Right ventricle myocardium inferior (tissue), 1 donor: ENCODE results near the gene OSMR. TPM values are rescaled to one million over a fixed set of nuclear protein-coding genes. Genes with fewer than 3 reads are reported as not detected.
A peak's percentile ranks its signal among the peaks of the same experiment; 100 is the strongest.

Experiments
- ATAC-seq: fragments of 200-7000 bp; cut with Tn5 transposase; one replicate; pipeline ENCODE4 v1.9.1; 2020; ENCODE audit warnings: mild to moderate bottlenecking, moderate library complexity
- DNase-seq: peaks from one replicate; pipeline ENCODE4 v3.0.0; 2021; ENCODE audit errors: missing footprints
- intact Hi-C: fragments of 100-400 bp; cut with DNase I; formaldehyde crosslinking; loops from one replicate; pipeline ENCODE4 v1.11.0; 2022
- total RNA-seq: library from RNA; stranded (reverse); fragmentation: NEBNext Ultra II Directional; extraction: Animal tissue kit (Norgen Biotek cat#: 25700); gene quantifications from one replicate; pipeline ENCODE4 v1.2.1, GENCODE V29; 2021
- donor health status: DM: no; HTN: yes; CAD: no; lungs with severe emphysema.

Gene OSMR
- total RNA-seq, 1 donor from 2014 or later: 14.1 TPM

GRCh38 chr5:38905516-38905915 is 59.7 kb downstream of the OSMR start:
- intact Hi-C loops: no loop called here
- ATAC-seq (no peak), DNase-seq (no peak)

GRCh38 chr5:38906503-38906902 is 60.7 kb downstream of the OSMR start:
- DNase-seq (no peak), ATAC-seq (no peak)
- intact Hi-C loops: no loop called here

DNA sequence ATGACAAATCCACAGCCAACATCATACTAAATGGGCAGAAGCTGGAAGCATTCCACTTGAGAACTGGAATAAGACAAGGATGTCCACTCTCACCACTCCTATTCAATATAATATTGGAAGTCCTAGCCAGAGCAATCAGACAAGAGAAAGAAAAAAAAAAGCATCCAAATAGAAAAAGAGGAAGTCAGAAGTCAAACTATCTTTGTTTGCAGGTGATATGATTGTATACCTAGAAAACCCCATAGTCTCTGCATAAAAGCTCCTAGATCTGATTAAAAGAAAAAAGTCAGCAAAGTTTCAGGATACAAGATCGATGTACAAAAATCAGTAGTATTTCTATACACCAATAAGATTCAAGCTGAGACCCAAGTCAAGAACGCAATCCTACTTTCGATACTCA is 66.1 kb downstream of the OSMR start:
- no peak for DNase-seq
- intact Hi-C loops: no loop called here
- no peak for ATAC-seq

DNA sequence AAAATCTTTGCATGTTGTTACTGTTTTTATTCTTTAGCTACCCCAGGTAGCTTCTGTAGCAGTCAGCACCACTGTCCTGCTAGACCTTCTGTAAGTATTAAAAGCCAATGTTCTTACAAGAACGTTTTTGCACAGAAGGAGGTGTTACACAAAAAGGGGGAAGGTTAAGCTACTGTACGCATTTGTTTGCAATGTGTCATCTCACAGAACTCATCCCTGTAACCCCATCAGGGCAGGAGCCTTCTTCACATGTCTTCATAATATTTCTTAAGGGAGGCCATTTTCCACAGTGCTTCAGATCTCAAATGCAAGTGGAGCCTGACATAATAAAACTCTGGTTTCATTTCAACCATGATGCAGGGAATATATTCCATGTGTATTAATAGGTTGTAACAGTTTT is 67.9 kb downstream of the OSMR start:
- DNase-seq: no peak
- no peak for ATAC-seq
- intact Hi-C loops: no loop called here

GRCh38 chr5:38916802-38917201 is 71.0 kb downstream of the OSMR start:
- intact Hi-C loops: no loop called here
- no peak for DNase-seq
- ATAC-seq: no peak

DNA sequence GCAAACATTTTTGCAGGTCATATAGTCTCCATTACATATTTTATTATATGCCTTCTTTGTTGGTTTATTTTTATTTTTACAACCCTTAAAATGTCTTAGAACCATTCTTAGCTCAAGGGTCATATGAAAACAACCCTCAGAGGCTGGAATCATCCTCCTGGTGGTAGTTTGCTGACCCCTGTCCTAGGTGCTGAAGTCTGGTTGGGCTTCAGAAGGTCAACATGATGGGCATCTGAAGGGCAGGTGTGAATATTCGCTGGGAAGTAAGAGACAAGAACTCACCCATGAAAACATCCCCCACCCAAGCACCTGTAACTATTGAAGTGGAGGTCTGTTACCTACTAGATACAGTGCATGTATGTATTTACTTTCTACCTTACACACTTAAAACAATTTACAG is 75.4 kb downstream of the OSMR start:
- no peak for DNase-seq
- no peak for ATAC-seq
- intact Hi-C loops: loop anchor here (5.0 kb wide), 2 partner anchors 74 to 89 kb away; partner anchors contain the start of gene OSMR

- DNase-seq: no peak
- ATAC-seq: no peak
- intact Hi-C loops: loop anchor here (5.0 kb wide), 2 partner anchors 75 to 90 kb away; partner anchors contain the start of gene OSMR
These were observed 76.4 kb downstream of the OSMR start for GRCh38 chr5:38922199-38922598.

DNA sequence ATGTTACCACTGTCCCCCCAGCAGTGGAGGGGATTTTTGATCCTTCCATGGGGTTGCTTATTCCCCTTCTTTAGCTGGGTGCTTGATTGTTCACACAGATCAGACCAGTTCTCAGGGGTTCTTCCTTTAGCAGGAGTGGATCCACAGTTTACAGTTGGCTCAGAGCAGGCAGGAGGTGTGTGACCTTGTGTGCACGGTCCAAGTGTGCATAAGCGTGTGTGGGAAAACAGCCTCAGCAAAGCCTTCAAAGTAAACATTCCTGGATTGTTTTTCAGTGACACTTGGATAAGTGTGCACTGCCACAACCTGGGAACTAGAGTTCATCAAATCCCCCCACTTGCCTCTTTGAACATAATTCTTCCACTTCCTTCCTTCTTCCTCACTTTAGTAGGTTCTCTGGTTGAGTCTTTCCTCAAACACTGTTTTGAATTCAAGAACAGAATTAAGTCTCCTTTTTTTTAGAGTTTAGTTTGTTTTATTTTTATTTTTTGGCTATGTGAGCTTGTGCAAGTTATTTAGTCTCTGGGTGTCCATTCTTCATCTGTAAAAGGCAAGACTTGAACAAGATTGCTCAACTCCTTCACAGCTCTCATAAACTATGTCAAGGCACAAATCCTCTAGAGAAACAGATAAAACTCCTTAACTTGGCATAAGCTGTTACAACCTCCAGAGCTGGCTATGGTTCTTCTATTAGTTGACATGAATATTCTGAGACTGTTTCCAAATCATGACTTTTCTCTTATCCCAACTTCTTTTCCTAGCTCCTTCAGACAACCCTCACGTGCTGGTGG is 78.0 kb downstream of the OSMR start:
- intact Hi-C loops: loop anchor here (5.0 kb wide), 2 partner anchors 77 to 92 kb away; partner anchors contain the start of gene OSMR
- DNase-seq (no peak), ATAC-seq (peak; percentile 86)

DNA sequence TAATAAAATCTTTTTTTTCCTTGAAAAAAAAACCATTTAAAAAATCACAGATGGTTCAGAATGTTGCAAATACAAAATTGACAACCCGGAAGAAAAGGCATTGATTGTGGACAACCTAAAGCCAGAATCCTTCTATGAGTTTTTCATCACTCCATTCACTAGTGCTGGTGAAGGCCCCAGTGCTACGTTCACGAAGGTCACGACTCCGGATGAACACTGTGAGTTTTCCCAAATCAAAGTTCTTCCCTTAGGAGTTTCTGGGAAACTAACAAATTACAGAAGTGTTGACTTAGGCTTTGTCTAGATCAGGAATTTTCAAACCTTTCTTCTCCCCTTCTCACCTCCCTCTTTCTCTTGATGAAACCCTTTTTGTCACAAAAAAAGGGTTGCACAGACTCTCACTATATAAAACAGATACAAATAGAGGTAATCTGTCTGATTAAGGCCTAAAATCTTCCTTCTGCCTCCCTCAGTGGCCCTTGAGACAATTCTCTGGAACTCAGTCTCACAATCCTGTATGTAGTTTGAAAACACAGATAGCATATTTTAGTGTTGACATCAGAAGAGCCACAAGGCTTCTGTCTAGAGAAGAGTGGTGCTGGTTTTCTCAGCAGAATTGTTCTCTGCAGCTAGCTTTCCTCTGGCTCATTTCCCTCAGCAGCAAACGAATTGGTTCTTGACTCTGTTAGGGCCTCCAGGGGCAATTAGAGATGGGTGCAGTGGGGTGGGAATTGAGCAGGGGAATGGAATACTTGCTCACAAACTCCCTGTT is 79.5 kb downstream of the OSMR start:
- DNase-seq (no peak), ATAC-seq (peak; percentile 61)
- intact Hi-C loops: no loop called here

DNA sequence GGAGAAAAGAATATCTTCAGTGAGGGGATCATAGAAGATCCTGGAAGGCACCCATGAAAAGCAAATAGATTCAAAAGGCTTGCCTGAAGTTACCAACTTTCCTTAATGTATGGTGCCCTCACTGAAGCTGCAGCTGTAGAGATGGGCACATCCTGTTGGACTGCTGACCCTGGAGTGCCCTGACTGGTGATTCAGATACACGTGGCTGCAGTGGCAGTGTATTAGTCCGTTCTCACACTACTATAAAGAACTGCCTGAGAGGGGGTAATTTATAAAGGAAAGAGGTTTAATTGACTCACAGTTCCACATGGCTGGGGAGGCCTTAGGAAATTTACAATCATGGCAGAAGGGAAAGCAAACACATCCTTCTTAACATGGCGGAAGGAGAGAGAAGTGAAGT is 80.3 kb downstream of the OSMR start:
- no peak for DNase-seq
- intact Hi-C loops: no loop called here
- no peak for ATAC-seq

GRCh38 chr5:38927470-38927869 is 81.7 kb downstream of the OSMR start:
- intact Hi-C loops: no loop called here
- ATAC-seq: no peak

DNA sequence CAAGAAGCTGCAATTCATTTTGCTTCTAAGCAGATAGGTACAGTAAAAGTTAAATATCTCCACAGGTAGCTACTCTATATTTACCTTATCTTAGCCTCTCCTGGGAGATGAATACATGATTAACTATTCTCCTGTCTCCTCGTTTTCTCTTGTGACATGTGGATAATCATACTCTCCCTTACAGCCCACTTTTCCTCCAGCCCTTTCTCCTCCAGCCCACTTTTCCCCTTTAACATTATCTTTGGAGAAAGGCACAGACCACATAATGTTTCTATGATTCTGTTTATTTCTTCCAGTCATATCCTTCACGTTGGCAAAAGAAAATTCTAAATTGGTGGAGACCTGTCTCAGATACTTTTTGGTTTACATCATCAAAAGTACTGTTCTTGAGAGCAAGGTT is 84.0 kb downstream of the OSMR start:
- DNase-seq (no peak), ATAC-seq (no peak)
- intact Hi-C loops: no loop called here

More at GRCh38 chr5:38927470-38927869, 81.7 kb downstream of the OSMR start:
- DNase-seq: no peak

DNA sequence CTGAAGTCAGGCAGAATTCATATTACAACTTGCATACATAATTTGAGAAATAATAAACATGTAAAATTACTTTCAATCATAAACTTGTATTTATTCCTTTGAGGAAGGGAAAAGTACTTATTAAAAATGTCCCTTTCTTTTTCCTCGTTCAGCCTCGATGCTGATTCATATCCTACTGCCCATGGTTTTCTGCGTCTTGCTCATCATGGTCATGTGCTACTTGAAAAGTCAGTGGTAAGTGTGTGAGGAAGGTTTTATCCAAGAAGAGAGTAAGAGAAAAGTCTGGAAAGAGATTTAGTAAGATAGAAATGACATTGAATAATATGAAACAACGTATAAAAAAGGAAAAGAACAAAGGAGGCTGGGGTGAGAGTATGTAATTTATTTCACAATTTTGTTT is 85.9 kb downstream of the OSMR start:
- DNase-seq: no peak

GRCh38 chr5:38932854-38933408 is 87.1 kb downstream of the OSMR start:
- ATAC-seq (no peak), DNase-seq (no peak)
- intact Hi-C loops: no loop called here

More for the DNA sequence above, 85.9 kb downstream of the OSMR start:
- intact Hi-C loops: no loop called here
- ATAC-seq: no peak

- DNase-seq (no peak), ATAC-seq (no peak)
- intact Hi-C loops: no loop called here
These were observed 89.6 kb downstream of the OSMR start for GRCh38 chr5:38935437-38935836.

DNA sequence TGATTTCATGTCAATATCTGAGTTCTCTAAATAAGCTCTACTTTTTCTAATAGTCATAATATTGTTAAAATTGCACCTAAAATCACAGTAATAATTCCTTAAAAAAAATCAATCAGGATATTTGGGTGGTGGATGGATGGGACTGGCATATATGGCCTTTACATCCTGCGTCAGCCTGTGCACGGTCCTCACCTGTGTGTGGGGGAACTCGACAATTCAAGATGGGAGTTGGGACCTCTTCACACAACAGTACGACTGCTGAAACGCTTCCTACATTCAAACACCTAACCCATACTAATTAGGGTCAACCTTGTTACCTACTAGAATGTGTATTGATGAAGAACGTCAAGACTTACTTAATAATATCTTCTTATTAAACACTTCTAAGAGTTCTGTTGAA is 90.5 kb downstream of the OSMR start:
- ATAC-seq: no peak
- no peak for DNase-seq
- intact Hi-C loops: no loop called here

DNA sequence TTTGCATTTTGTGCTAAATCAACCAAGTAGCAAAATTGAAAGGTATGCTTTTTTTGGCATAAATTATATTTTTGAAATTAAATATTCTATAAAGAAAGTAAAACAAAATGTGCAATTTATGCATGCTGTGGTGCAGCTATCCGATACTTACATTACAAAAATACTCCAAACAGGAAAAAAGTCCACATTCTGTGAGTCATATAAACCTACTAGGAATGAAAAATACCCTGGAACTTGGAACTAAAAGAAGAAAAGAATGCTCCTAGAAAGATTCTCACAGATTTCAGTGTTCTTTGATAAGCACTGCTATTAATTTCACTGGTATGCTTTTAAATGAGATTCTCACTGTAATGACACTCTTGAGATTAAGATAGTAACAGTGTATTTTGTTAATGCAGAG is 92.6 kb downstream of the OSMR start:
- no peak for DNase-seq

GRCh38 chr5:38938973-38939372 is 93.2 kb downstream of the OSMR start:
- no peak for DNase-seq
- no peak for ATAC-seq
- intact Hi-C loops: no loop called here

More for the DNA sequence above, 92.6 kb downstream of the OSMR start:
- ATAC-seq: no peak
- intact Hi-C loops: no loop called here

DNA sequence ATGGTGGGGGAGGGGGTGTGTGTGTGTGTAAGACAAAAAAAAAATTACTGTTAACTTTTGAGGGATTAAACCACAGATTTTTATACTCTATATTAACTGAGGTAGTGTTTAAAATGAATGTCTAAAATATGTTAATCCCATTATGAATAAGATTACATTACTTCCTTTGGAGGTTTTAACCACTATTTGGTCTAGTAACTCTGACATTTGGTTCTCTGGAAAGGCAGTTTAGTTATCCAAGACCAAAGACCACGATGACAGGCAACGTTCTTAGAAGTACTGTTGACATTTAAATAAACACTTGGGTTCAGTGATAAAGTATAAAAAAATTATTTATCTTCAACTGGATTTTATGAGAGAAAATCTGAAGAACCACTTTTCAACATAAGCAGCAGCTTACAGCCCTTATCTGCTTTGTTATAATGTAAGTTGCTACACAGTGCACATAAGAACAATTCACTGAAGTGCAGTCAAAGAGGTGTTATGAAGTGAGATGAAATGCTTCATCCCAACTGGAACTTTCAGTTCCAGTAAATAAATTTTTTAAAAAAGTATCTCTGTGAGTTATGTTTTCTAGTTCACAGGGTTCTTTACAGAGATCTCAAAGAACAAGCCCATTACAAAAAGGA is 94.5 kb downstream of the OSMR start:
- intact Hi-C loops: no loop called here

More for the DNA sequence above, 94.5 kb downstream of the OSMR start:
- no peak for ATAC-seq
- no peak for DNase-seq
